B cell (primary cell): Measurements from ENCODE around the gene RCE1.

Experiments used
- EZH2 ChIP-seq: IDR thresholded peaks from 2 replicates; pipeline ENCODE4 v1.6.1; 2012; ENCODE audit warnings: borderline replicate concordance, low read depth, mild to moderate bottlenecking, moderate library complexity, low read length; ENCODE audit not compliant: insufficient read depth, poor library complexity, severe bottlenecking
- TF ChIP-seq, protein P1 (sequence below): fragments of 200-600 bp; IDR thresholded peaks from one replicate; pipeline ENCODE4 v1.8.0; 2022; ENCODE audit warnings: antibody characterized with exemption, mild to moderate bottlenecking

DNA sequence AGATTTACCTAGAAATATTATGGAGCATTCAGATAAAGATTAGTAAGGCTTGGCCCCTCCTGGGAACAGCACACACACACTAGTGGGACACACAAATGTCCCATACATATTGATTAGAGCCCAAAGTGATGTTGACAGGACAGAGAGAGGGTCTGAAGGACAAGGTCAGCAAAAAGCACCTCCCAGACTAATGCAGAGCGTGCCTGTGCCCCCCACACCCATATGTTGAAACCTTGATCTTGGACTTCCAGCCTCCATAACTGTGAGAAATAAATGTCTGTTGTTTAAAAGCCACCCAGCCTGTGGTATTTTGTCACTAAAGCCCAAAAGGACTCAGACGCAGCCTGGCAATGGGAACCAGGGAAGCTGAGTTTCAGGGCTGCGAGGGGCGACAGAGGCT is 41.2 kb downstream of the RCE1 start:
- TF ChIP-seq, protein P1, sequence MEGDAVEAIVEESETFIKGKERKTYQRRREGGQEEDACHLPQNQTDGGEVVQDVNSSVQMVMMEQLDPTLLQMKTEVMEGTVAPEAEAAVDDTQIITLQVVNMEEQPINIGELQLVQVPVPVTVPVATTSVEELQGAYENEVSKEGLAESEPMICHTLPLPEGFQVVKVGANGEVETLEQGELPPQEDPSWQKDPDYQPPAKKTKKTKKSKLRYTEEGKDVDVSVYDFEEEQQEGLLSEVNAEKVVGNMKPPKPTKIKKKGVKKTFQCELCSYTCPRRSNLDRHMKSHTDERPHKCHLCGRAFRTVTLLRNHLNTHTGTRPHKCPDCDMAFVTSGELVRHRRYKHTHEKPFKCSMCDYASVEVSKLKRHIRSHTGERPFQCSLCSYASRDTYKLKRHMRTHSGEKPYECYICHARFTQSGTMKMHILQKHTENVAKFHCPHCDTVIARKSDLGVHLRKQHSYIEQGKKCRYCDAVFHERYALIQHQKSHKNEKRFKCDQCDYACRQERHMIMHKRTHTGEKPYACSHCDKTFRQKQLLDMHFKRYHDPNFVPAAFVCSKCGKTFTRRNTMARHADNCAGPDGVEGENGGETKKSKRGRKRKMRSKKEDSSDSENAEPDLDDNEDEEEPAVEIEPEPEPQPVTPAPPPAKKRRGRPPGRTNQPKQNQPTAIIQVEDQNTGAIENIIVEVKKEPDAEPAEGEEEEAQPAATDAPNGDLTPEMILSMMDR, result no peak
- no peak for TF ChIP-seq EZH2
